ENCODE data around the gene SRPK3. TPM values are rescaled to one million over a fixed set of nuclear protein-coding genes. Genes with fewer than 3 reads are reported as not detected.

SRPK3 gene, protein sequence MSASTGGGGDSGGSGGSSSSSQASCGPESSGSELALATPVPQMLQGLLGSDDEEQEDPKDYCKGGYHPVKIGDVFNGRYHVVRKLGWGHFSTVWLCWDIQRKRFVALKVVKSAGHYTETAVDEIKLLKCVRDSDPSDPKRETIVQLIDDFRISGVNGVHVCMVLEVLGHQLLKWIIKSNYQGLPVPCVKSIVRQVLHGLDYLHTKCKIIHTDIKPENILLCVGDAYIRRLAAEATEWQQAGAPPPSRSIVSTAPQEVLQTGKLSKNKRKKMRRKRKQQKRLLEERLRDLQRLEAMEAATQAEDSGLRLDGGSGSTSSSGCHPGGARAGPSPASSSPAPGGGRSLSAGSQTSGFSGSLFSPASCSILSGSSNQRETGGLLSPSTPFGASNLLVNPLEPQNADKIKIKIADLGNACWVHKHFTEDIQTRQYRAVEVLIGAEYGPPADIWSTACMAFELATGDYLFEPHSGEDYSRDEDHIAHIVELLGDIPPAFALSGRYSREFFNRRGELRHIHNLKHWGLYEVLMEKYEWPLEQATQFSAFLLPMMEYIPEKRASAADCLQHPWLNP
- total RNA-seq, result 10 to 100 TPM; 19.4 to 24.6 TPM

DNA sequence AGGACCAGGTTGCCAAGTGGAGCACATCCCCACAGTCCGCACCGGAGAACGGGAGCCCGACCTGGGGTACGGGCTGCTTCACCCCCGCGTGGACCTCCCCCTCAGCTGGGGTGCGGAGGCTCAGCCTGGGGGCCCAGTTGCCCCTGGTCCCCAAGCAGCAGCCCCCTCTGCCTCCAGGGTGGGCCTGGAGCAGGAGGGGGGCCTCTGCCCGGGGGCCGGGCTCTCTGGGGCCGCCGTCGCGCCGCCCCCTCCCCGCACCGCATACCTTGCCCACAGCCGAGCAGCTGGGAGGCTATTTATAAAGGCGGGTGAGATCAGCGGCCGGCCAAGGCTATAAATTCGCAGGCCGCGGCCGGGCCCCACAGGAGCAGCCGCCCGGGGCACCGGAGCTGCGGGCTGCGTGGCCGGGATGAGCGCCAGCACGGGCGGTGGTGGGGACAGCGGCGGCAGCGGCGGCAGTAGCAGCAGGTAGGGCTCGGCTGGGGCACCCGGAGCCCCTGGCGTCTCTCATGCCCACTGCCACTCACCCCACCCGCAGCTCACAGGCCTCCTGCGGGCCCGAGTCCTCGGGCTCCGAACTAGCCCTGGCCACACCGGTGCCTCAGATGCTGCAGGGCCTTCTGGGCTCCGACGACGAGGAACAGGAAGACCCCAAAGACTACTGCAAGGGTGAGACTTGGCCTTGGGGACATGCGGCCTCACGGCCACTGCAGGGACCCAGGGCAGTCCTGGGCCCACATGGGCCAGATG lies at the start of gene SRPK3:
Gene SRPK3, plus strand, starts transcription at position 364 of the 750 bp plus-strand sequence. Its CDS starts 46 bp downstream, at position 410.
- Histone ChIP-seq H3K9me3 (no peaks in the 10 kb centered on the region), H3K4me1 (peaks cover 0 to 25% of the 10 kb centered on the region in 2 donors), H3K36me3 (peaks cover 11% of the 10 kb centered on the region), H3K4me3 (peak within 1 kb of the TSS; percentile 19 to 32), H3K27ac (peak within 1 kb of the TSS; percentile 75 to 84), H3K27me3 (no peaks in the 10 kb centered on the region)
- TF ChIP-seq, protein P1, sequence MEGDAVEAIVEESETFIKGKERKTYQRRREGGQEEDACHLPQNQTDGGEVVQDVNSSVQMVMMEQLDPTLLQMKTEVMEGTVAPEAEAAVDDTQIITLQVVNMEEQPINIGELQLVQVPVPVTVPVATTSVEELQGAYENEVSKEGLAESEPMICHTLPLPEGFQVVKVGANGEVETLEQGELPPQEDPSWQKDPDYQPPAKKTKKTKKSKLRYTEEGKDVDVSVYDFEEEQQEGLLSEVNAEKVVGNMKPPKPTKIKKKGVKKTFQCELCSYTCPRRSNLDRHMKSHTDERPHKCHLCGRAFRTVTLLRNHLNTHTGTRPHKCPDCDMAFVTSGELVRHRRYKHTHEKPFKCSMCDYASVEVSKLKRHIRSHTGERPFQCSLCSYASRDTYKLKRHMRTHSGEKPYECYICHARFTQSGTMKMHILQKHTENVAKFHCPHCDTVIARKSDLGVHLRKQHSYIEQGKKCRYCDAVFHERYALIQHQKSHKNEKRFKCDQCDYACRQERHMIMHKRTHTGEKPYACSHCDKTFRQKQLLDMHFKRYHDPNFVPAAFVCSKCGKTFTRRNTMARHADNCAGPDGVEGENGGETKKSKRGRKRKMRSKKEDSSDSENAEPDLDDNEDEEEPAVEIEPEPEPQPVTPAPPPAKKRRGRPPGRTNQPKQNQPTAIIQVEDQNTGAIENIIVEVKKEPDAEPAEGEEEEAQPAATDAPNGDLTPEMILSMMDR (IDR thresholded peaks at IDR 0.05), result no peak
- DNase-seq (ENCODE audit: low spot score), result no peak

DNA sequence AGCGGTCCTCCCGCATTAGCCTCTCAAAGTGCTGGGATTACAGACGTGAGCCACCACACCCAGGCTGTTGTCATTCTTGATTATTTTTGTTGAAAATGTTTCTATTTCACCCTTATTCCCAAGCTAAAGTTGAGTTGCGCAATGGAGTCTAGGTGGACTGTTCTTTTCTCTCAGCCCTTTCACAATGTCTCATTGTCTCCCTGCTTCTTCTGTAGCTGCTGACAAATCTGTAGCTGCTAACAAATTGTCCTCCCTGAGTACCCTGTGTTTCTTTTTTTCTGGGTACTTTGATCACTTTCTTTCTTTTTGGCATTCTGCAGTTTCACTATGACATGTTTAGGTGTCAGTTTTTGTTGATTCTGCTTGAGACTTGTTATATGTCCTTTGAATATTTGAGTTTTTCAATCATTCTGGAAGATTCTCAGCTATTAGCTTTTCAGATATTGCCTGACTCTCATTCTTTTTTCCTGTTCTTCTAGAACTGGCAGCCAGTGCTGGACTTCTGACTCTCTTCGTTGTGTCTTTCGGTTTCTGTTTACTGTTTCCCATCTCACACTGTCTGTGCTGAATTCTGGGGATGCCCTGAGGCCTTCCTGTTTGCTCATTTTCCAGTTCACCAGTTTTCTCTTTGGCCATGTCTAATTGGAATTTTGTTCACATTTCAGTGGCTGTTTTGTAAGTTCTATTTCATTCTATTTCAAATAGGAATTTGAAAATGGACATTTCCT lies 49.6 kb upstream of the SRPK3 start:
- peaks cover 0 to 15% of the 10 kb centered on the region in 2 donors for H3K9me3 ChIP-seq
- no peak overlapping the region for H3K4me3 ChIP-seq
- H3K27ac ChIP-seq, result no peak overlapping the region
- TF ChIP-seq, protein P1 (IDR thresholded peaks at IDR 0.05), result no peak
- H3K36me3 ChIP-seq, result no peaks in the 10 kb centered on the region
- peaks cover 0 to 28% of the 10 kb centered on the region in 2 donors for H3K4me1 ChIP-seq
- no peaks in the 10 kb centered on the region for H3K27me3 ChIP-seq
- DNase-seq (ENCODE audit: low spot score), result no peak

DNA sequence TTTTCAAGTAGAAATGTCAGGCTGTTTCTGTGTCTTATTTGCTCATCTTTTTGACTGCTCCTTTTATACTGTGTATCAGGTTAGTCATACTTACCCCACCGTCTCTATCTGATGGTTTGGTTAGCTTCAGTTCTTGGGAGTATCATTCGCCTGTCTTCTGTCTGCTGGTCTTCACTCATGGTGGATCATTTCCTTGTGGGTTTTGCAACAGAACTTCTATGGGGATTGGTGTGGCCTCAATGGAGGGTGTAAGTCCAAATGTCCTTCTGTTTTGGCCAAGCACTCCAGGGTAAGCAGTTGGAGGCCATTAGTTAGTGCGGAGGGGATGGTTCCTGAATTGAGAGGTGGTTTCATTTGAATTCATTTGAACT lies 49.0 kb upstream of the SRPK3 start:
- Histone ChIP-seq H3K4me1 (peaks cover 0 to 23% of the 10 kb centered on the region in 2 donors), H3K27me3 (no peaks in the 10 kb centered on the region), H3K36me3 (no peaks in the 10 kb centered on the region), H3K4me3 (no peak overlapping the region), H3K9me3 (peaks cover 0 to 15% of the 10 kb centered on the region in 2 donors), H3K27ac (no peak overlapping the region)
- no peak for DNase-seq (ENCODE audit: low spot score)
- TF ChIP-seq, protein P1 (IDR thresholded peaks at IDR 0.05), result no peak

DNA sequence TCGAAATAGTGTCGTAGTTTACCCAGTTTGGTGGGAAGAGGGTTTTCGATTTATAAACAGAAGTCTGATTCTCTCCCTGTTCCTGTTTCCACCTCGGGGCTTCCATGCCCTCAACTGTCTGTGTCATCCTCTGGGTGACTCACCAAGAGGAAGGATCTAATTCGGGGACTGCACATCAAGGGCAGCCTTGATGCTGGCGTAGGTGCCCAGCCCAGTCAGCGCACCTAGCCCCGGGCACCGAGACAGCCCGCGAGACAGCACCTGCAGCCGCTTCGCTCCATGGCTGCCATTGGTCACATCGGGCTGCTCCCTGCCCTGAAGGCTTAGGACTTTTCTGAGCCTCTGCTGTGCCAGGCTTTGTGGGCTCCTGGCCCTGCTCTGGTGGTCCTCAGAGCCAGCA lies 48.4 kb upstream of the SRPK3 start:
- peaks cover 0 to 15% of the 10 kb centered on the region in 2 donors for H3K9me3 ChIP-seq
- H3K4me1 ChIP-seq, result peaks cover 0 to 17% of the 10 kb centered on the region in 2 donors
- no peaks in the 10 kb centered on the region for H3K27me3 ChIP-seq
- H3K36me3 ChIP-seq, result no peaks in the 10 kb centered on the region
- TF ChIP-seq, protein P1 (IDR thresholded peaks at IDR 0.05), result no peak
- no peak overlapping the region for H3K4me3 ChIP-seq
- no peak for DNase-seq (ENCODE audit: low spot score)
- no peak overlapping the region for H3K27ac ChIP-seq

DNA sequence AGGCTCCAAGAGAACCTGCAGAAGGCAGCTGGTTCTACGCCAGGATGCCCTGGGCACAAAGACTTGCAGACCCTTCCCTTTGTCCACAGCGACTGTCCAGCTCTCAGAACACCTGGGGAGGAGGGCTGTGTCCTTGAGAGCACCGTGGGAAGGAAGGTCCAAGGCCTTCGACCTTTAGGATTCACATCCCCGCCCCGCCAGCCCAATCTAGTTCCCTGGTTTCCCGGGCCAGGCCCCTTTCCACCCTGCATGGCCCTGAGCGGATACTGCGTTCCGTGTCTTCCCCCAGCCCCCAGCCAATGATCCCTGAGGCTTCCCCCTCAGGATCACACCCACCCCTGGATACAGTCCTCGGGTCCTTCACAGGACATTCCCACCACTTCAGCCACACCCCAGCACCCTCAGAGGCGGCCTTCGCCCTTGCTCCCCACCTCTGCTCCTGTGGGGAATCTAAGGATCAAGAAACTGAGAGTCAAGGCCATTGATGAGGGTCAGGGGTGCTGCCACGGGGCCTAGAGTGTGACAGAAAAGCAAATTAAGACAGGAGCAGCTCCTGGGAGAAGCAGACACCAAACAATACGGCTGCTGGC lies 47.1 kb upstream of the SRPK3 start:
- Histone ChIP-seq H3K27ac (no peak overlapping the region), H3K36me3 (no peaks in the 10 kb centered on the region), H3K4me1 (peaks cover 0 to 4% of the 10 kb centered on the region in 2 donors), H3K9me3 (peaks cover 0 to 15% of the 10 kb centered on the region in 2 donors), H3K4me3 (no peak overlapping the region), H3K27me3 (no peaks in the 10 kb centered on the region)
- TF ChIP-seq, protein P1 (IDR thresholded peaks at IDR 0.05), result no peak
- no peak for DNase-seq (ENCODE audit: low spot score)
